Activated T-cell treated with anti-CD3 and anti-CD28 coated beads for 48 hours (primary cell): ENCODE results near the gene SDC1.

Source experiments
- DNase-seq: peaks from one replicate; pipeline ENCODE4 v3.0.0-alpha.2; 2020; ENCODE audit warnings: low read depth

The SDC1 gene

DNA sequence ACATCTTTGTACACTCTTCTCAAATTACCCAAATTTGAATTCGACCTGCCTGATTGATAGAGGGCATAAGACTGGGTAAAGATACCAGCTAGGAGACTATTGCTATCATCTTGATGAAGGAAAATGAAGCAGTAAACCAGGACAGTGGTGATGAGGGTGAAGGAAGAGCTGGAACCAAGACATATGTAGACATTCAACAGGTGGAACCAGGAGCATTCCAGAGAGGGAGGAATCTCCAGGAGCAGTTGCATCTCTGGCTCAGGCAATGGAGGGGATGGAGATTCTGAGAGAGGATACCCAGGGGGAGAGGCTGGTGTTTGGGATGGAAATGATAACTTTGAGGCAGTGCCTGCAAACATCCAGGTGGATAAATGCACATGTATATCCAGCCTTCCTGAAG, 41.6 kb downstream of the SDC1 start:
- DNase-seq, result no peak

DNA sequence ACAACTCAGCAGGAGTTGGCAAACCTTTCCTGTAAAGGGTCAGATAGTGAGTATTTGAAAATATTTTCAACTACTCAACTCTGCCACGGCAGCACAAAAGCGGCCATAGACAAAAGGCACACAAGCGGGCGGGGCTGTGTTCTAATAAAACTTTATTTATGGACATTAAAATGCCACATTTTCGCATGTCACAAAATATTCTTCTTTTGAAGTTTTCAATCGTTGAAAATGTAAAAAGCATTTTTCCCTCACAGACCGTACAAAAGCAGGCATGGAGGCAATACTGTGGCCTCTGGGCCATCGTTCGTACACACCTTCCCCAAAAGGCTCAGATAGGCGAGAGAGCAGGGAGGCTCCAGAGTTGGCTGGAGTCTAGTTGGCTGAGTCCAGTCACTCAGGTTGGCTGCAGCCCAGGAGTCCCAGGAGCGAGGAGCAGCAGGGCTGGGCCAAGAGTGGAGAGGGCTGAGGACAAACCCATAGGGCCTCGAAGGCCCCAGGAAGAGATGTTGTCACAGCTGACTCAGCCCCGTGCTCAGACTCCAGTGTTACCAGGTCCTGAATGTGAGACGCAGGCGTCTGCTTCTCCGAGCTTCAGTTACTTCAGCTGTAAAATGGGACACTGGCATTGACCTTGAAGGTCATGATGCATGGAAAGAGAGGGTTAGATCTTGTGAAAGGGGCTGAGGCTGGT, 42.5 kb downstream of the SDC1 start:
- no peak for DNase-seq

DNA sequence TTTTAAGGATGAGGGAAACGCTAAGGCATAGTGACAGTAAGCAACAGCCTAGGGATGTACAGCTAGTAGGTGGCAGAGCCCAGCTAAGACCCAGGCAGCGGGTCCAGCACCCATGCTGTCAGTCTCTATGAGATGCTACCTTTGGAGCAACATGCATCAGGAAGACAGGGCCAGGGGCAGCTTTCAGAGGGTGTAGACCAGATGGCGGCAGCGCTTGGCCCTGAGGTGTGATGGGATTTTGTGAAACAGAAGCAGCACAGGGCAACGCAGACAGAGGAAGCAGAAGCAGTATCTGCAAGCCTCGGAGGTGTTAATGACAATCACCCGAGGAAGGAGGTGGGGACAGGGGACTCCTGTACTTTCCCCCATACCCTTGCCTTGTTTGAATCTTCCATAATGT, 43.2 kb downstream of the SDC1 start:
- no peak for DNase-seq

DNA sequence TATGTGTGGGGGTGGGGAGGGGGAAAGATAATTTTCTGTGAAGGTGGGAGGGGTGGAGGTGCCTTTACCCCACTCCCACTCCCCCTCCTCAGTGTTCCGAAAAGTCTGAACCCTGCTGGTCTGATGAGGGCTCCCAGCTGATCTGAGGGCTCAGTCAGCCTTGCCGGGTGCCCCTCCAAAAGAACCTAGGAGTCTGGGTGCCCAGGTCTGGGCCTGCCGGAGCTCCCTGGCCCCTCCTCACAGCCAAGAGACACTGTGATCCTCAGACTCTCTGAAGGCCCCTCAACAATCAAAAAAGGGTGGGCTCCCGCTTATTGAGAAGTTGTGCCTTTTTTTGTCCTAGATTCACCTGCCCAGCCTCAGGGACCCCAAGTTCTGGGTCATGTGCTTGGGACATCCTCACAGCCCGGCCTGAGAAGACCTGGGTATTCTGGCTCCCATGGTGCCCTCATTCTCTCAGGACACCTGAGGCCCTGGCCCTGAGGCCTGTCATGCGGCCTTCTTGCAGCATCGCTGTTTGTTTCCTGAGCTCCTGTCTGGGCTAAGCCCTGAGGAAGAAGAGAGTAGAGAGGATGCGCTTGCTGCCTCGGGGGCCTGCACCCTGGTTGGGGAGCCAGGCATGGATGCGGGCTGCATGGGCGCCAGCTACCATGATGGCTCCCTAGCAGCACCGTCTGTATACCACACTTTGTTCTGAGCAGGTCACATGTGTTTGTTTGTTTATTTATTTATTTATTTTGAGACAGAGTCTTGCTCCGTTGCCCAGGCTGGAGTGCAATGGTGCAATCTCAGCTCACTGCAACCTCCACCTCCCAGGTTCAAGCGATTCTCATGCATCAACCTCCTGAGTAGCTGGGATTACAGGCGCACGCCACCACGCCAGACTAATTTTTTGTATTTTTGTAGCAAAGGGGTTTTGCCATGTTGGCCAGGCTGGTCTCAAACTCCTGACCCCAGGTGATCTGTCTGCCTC, 44.0 kb downstream of the SDC1 start:
- no peak for DNase-seq

DNA sequence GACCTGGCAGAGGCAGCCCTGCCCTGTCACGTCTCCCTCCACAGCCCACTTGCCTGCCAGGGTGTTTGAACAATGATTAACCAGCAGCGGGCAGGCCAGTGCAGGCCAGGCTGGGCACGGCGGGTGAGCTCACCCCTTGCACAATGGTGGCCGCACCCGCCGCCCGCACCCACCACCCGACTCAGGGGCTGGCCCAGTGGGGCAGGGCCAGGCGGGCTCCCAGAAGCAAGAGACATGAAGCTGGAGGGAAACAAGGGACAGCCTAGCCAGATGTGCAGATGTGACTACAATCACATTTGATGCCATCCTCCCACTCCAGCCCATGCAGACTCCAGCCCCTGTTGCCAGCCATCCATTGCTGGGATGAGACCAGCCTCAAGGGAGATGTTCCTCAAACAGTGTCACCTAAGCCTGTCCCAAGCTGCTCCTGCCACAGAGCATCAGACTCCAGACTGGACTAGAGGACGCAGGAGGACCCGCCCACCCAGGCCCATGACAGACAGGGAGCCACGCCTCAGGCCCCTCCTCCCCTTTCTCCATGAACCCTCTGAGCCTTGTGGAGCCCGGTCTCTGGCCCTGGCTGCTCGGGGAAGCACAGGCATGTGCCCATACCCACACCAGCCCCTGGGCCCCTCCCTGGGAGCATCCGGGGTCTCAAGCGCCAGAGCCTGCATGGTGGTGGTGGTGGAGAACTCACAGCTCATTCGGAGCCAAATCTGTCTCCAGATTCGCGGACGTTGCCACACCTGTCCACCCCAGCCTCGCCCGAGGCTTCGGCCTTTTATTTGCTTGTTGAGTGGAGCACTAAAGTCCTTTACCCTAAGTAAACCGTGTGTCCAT, 45.0 kb downstream of the SDC1 start:
- DNase-seq, result no peak

DNA sequence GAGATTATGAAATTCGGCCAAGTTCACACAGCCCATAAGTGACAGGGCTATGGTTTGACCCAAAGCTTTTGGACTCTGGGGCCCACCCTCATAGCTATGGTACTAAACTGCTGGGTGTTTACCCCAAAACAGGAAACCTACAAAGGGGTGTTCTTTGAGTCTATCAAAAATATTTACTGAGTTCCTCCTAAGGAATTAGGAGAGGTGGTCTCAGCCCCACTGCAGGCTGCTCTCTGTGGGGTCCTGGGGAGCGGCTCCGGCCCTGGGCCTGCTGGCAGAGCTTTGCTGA, 45.5 kb downstream of the SDC1 start:
- DNase-seq, result no peak

DNA sequence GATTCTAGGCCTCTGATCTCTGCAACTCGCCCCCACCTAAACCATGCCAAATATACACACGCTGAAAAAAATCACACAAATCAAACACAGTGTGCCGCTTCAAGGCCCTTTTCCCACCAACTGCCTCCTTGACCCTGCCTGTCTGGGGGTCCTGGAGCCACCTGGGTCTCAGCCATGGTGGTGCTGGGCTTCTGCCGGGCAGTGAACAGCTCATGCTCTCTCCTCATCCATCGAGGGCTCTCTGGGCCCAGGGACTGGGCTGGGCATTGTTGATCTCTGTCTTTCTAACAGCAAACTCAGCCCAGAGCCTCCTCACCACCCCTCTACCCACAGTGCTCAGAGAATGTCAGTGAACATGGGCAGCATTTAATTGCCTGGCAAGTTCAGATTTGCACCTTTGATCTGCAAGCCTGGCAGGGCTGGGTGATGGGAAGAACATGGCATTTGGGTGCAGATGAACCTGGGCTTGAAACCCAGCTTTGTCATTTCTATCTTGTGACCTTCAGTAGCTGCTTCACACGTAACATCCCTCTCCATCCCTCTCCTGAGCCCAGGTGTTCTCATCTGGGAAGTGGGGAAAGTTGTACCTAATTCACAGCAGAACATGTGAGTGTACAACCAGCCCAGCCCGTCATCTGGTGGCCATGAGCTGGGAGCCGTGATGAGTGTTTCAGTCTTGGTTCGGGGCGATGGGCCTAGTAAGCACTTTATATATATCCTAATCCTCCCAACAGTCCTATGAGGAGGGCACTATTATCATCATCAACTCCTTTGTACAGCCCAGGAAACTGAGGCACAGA, 46.1 kb downstream of the SDC1 start:
- no peak for DNase-seq

DNA sequence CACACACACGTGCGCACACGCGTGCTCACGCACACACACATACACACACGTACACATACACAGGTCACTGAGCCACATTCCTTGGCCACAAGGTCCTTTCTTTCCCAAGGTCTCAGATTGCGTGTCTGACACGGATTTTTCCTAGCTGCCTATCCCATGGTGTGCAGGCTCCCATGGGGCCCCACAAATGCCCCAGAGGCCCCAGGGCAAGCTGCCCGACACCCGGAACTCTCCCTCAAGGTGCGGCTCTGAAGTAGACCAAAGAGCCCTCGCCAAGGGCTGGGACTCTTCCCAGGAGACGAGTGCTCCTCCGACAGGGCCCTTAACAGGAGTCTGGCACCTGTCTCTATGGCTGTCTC, 46.7 kb downstream of the SDC1 start:
- no peak for DNase-seq

DNA sequence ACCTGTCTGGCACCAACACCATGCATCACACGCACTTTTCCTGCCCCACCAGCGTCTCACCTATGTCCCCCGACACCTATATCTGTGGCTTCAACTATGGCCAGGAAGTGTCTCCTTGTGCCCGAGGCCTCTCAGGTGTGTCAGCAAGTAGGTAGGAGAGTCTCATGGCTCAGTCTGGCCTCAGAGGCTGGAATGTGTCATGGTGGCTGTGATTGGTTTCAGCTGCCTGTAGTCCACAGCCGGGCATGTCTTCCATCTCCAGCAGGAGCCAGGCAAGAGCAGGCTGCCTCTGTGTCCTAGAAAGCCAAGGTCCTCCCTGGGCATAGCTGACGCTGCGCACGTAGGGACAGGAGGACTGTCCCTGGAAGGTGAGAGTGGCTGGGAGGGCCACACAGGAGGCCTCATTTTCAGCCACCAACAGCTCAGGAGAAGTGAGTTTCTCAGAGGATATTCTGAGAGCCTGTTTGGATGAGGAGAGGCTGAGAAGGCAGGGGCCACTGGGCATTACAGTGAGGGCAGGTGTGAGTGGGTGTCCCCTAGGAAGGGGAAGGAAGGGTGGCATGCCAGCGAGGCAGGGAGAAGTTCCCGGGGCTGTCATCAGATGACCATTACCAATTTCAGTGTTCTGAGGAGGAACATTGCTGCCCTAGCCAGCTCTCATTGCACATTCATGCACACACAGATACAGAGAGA, 47.2 kb downstream of the SDC1 start:
- no peak for DNase-seq

DNA sequence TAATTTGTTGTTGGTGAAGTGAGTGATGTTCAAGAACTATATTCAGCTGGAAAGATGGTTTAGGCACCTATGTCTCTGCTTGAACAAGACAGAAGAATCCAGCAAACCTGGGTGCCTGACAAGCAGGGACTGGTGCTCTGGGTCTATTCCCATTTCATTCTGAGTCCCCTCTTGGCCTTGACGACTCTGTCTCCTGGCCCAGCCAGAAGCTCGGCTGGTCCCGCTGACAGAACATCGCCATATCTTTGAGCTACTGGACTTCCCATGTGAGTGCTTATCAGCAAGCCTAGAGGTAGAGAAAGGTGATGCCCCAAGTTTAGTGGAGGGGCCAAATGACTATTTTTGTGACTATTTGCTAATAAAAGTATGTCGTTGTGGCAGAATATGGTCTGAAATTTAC, 48.2 kb downstream of the SDC1 start:
- no peak for DNase-seq

DNA sequence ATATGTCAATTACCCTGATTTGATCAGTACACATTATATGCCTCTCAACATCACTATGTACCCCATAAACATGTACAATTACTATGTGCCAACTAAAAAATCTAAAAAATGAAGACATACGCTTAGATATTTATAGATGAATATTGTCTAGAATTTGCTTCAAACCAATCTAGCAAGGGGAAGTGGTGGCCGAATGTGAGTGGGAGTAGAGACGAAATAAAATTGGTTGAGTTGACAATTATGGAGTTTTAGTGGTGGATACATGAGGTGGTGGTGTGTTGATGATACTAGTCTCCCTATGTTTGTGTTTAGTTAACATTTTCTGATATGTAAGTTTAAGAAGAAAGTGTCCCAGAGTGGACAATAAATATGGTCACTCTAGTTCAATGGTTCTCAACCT, 49.0 kb downstream of the SDC1 start:
- DNase-seq, result no peak

DNA sequence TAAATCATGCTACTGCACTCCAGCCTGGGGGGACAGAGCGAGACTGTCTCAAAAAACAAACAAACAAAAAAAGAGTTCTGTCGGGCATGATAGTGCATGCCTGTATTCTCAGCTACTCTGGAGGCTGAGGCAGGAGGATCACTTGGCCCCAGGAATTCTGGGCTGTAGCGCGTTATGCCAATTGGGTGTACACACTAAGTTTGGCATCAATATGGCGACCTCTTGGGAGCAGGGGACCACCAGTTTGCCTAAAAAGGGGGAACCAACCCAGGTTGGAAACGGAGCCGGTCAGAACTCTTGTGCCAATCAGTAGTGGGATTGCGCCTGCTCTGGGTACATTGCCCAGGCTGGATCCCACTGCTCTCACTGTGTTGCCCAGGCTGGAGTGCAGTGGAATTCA, 49.7 kb downstream of the SDC1 start:
- no peak for DNase-seq

DNA sequence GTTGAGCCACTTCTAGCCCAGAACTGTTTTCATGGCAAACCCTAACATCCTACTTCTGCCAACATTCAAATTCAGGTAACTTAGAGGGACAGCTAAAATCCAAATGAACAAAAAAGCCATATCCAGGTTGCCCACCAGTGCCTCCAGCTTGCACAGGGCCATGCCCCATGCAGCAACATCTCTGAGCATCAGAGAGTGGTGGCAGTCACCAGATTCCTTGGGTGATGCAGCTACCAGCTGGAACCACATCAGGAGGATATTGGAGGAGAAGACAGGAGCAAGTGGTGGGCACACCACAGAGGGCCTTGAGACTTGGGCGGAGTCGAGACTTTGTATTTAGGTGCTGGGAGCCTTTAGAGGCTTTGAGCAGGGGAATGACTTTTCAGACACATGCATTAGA, 50.5 kb downstream of the SDC1 start:
- no peak for DNase-seq

DNA sequence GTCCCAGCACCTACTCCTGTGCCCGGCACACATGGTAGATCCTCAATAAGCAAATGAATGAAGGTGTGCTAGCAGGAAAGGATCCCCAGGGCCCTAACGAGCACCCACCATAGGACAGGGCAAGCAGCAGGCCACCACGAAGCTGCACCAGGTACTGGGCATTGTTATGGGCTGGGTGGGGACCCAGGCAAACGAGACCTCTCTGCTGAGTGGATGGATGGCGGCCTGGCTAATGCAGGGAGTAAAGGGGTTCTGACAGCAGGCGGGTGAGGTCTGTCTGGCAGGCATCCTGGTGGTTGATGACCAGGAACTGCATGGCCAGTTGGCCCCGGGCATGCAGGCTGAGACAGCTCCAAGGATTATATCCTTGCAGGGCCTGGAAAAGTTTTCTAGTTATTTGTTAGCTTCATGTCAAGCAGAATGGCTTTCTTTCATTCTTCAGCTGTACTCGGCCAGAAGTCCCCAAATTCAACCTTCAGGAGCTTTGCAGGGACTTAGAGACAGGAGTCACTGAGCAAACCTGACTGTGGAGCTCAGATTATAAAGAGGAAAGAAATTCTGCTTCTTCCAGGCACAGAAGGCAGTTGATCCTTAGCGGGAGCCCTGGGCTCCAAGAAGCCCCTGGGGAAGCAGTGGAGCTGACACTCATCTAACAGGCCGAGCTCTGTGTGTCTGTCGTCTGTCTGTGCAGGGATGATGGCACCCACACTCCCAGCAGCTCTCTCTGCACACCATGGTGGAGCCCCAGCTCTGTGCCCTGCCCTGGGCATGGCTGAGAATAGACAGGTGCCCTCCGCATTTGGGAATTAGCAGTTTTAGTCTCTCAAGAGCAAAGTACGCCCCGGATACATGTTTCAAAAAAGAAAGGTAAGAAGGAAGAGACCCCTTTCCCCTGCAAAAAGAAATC, 51.2 kb downstream of the SDC1 start:
- DNase-seq, result no peak

DNA sequence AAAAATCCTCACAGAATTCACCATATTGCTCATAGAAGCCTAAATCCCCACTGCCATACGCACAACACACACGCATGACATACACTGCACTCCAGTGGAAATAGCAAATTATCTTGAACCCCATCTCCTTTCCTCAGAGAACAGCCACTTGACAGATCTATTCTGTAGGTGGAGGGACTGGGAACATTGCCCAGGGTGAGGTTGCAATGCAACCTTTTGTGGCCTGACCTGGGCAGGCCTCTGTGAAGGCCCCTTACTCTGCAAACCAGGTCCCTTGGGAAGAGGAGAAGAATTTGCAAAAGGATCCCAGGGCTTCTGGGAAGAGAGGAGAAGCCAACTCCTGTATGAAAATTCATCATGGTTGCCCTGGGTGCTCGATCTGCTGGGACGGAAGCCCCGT, 51.9 kb downstream of the SDC1 start:
- no peak for DNase-seq

DNA sequence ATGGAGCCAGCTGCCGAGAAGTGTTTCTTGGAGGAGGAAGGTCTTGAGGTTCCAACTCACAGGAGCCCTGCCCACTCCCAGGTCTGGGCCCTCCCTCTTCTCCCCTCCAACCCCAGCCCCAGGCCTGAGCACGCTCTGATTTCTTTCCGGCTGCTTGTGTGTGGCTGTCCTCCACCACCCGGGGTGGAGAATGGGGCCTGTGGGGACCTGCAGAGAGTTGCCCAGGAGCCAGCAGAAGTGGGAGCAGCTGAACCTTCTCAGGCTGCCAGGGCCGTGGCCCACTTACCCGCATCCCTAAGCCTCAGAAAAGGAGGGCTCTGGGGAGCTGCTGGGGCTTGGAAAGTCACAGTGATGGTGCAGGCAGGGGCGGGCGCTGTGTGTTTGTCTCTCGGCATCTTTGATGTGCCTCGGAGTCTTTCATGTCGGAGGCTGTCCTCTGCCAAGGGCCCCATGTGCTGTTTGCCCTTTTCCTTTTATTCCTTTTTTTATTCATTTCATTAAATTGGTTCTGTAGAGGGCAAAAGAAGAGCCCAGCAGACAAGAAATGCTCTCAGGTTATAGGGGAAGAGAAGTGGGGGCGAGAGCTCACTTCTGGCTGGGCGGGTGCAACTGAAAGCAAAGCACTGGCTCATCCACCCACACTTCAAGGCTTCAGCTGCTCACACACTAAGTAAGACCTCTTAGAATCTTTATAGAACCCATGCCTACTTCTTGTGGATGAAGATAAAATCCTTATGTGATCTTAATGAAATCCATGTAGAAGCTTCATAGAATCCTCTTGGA, 52.5 kb downstream of the SDC1 start:
- DNase-seq, result no peak

DNA sequence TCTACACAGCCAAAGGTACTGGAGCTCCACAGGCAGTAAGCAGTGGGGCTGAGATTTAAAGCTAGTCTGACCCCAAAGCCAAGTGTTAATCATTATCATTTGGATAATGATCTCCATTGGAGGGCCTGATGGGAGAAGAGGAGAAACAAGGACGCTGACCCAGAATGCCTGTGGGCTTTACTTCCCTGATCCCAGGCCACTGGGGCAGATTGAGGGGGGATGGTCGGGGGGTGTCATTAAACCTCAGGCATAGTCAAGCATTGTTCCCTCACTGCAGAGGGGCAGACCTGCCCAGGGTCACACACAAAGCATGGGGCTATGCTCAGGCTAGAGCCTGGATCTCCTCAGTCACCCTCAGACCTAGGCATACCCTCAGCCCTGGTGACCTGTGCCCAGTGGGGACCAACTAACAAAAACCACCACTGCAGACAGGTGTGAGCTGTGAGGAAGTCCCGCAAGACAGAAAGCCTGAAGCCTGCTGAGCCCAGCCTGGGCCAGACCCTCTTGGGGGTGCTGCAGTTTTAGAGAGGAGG, 53.4 kb downstream of the SDC1 start:
- DNase-seq, result no peak

DNA sequence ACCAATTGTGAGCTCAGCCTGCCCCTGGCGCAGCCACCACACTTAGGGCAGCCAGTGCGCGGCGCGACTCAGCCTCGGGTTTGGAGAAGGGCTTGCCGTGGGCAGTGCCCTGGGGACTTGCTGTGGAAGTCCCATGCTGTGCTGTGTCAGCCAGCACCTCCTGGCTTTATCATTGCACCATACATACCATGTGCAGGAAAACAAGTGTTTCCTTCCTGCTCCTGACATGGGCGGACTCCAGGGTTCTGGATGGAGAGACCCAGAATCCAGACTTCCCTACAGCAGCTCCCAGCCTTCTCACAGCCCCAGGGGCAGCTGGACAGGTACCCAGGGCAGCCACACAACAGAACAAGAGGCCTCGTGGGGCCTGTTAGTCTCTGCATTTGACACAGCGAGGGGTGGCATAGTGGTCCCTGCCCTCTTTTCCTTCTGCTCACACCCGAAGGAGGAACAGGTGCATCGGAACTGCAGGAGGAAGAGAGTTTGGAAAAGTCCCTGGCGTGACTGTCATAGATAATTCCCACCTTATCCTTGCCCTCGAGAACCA, 54.2 kb downstream of the SDC1 start:
- no peak for DNase-seq
